ENCODE measurements around the gene ZNF792.
"Not testable (repeated sequence)": the region's sequence is repeated elsewhere in the genome, so short reads cannot be mapped to it uniquely, and the experiment has no call there.

Gene ZNF792

DNA sequence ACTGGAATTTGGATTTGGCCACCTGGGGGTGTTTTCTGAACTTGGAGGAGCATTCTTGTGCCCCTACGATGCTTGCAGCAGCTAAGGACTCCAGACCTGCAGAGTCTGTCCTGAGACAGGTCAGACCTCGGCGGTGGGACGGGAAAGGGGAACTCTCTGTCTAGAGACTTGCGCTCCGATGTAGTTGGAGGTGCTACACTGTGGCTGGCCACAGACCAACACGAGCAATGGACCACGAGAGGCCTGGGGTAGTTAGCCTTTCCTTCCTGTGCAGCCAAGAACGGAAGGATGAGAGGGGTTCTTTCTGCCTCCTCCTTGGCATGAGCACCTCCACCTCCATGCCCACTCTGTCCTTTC lies 30.2 kb upstream of the ZNF792 start:
- H3K9me3 ChIP-seq (ENCODE audit: insufficient read depth, low read length, severe bottlenecking): no peaks in the 10 kb centered on the region
- H3K4me3 ChIP-seq (ENCODE audit: low read depth in 1 of 2, low read length in 2 of 2): no peak overlapping the region
- TF ChIP-seq, protein P1, sequence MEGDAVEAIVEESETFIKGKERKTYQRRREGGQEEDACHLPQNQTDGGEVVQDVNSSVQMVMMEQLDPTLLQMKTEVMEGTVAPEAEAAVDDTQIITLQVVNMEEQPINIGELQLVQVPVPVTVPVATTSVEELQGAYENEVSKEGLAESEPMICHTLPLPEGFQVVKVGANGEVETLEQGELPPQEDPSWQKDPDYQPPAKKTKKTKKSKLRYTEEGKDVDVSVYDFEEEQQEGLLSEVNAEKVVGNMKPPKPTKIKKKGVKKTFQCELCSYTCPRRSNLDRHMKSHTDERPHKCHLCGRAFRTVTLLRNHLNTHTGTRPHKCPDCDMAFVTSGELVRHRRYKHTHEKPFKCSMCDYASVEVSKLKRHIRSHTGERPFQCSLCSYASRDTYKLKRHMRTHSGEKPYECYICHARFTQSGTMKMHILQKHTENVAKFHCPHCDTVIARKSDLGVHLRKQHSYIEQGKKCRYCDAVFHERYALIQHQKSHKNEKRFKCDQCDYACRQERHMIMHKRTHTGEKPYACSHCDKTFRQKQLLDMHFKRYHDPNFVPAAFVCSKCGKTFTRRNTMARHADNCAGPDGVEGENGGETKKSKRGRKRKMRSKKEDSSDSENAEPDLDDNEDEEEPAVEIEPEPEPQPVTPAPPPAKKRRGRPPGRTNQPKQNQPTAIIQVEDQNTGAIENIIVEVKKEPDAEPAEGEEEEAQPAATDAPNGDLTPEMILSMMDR (IDR thresholded peaks at IDR 0.05; ENCODE audit: borderline replicate concordance, extremely low read depth, low read length, poor library complexity, severe bottlenecking): no peak
- H3K27ac ChIP-seq (ENCODE audit: low read length): no peak overlapping the region
- ATAC-seq (ENCODE audit: insufficient read depth, low read depth): no peak
- no peak overlapping the region for H3K9ac ChIP-seq (ENCODE audit: low read depth, low read length)
- no peaks in the 10 kb centered on the region for H4K20me1 ChIP-seq (ENCODE audit: insufficient read depth, low read length)
- H3K36me3 ChIP-seq (ENCODE audit: insufficient read depth, low read length): no peaks in the 10 kb centered on the region
- no peaks in the 10 kb centered on the region for H3K79me2 ChIP-seq (ENCODE audit: insufficient read depth, low read length)
- DNase-seq: no peak
- H3K4me2 ChIP-seq (ENCODE audit: insufficient read depth, low read length): no peak overlapping the region
- no peak overlapping the region for H2AFZ ChIP-seq (ENCODE audit: low read depth, low read length)
- H3K27me3 ChIP-seq (ENCODE audit: insufficient read depth, low read length, poor library complexity): no peaks in the 10 kb centered on the region
- peaks cover 36% of the 10 kb centered on the region for H3K4me1 ChIP-seq (ENCODE audit: insufficient read depth, low read length)

DNA sequence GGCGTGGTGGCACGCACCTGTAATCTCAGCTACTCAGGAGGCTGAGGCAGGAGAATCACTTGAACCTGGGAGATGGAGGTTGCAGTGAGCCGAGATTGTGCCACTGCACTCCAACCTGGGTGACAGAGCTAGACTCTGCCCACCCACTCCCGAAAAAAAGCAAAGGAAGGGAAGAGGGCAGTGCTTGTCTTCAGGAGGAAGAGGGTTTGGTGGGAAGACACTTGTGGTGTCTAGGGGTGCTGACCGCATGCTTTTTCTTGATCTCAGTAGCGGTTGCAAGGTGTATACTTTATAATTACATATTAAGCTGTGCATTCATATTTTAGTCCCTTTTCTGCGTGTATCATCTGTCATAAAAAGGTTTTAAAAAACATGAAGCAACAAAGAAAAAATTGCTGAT lies 28.6 kb upstream of the ZNF792 start:
- not testable (repeated sequence) for H3K27me3 ChIP-seq (ENCODE audit: insufficient read depth, low read length, poor library complexity); H3K9ac ChIP-seq (ENCODE audit: low read depth, low read length); H3K36me3 ChIP-seq (ENCODE audit: insufficient read depth, low read length); H4K20me1 ChIP-seq (ENCODE audit: insufficient read depth, low read length); H3K4me3 ChIP-seq (ENCODE audit: low read depth in 1 of 2, low read length in 2 of 2); H3K9me3 ChIP-seq (ENCODE audit: insufficient read depth, low read length, severe bottlenecking); ATAC-seq (ENCODE audit: insufficient read depth, low read depth); H3K4me2 ChIP-seq (ENCODE audit: insufficient read depth, low read length); DNase-seq; H2AFZ ChIP-seq (ENCODE audit: low read depth, low read length); H3K79me2 ChIP-seq (ENCODE audit: insufficient read depth, low read length); H3K27ac ChIP-seq (ENCODE audit: low read length)
- peaks cover 19% of the 10 kb centered on the region for H3K4me1 ChIP-seq (ENCODE audit: insufficient read depth, low read length)

DNA sequence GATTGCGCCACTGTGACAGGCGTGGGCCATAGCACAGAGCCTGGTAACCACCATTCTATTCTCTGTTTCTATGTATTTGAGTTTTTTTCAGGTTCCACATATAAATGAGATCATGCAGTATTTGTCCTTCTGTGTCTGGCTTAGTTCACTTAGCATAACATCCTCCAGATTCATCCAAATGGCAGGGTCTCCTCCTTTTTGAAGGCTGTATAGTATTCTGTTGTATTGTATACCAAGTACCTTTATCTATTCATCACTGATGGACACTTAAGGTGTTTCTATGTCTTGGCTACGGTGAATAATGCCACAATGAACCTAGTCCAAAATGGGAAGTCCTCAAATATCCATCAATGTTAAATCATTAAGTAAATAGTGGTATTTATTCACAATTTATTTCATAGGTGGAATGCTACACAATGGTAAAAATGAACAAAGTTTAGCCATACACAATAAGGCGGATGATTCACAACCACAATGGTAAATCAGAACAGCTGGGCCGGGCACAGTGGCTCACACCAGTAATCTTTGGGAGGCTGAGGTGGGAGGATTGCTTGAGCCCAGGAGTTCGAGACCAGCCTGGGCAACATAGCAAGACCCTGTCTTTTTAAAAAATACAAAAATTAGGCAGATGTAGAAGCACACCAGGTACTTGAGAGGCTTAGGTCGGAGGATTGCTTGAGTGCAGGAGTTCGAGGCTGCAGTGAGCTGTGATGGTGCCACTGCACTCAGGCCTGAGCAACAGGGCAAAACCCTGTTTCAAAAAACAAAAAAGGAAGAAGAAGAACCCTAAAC lies 27.7 kb upstream of the ZNF792 start:
- Histone ChIP-seq H3K9me3 (ENCODE audit: insufficient read depth, low read length, severe bottlenecking) (no peaks in the 10 kb centered on the region), H3K36me3 (ENCODE audit: insufficient read depth, low read length) (no peaks in the 10 kb centered on the region), H4K20me1 (ENCODE audit: insufficient read depth, low read length) (no peaks in the 10 kb centered on the region), H3K27me3 (ENCODE audit: insufficient read depth, low read length, poor library complexity) (no peaks in the 10 kb centered on the region), H2AFZ (ENCODE audit: low read depth, low read length) (no peak overlapping the region), H3K4me2 (ENCODE audit: insufficient read depth, low read length) (no peak overlapping the region), H3K4me3 (ENCODE audit: low read depth in 1 of 2, low read length in 2 of 2) (no peak overlapping the region), H3K9ac (ENCODE audit: low read depth, low read length) (no peak overlapping the region), H3K79me2 (ENCODE audit: insufficient read depth, low read length) (no peaks in the 10 kb centered on the region), H3K4me1 (ENCODE audit: insufficient read depth, low read length) (peaks cover 11% of the 10 kb centered on the region), H3K27ac (ENCODE audit: low read length) (no peak overlapping the region)
- DNase-seq (no peak), ATAC-seq (ENCODE audit: insufficient read depth, low read depth) (no peak)
- TF ChIP-seq, protein P1 (IDR thresholded peaks at IDR 0.05; ENCODE audit: borderline replicate concordance, extremely low read depth, low read length, poor library complexity, severe bottlenecking): no peak
- TF ChIP-seq EZH2 (IDR thresholded peaks at IDR 0.05; ENCODE audit: borderline replicate concordance, low read depth, low read length, severe bottlenecking): no peak

- no peak overlapping the region for H2AFZ ChIP-seq (ENCODE audit: low read depth, low read length)
- no peak overlapping the region for H3K27ac ChIP-seq (ENCODE audit: low read length)
- H4K20me1 ChIP-seq (ENCODE audit: insufficient read depth, low read length): no peaks in the 10 kb centered on the region
- TF ChIP-seq, protein P1 (IDR thresholded peaks at IDR 0.05; ENCODE audit: borderline replicate concordance, extremely low read depth, low read length, poor library complexity, severe bottlenecking): no peak
- no peak for TF ChIP-seq EZH2 (IDR thresholded peaks at IDR 0.05; ENCODE audit: borderline replicate concordance, low read depth, low read length, severe bottlenecking)
- H3K36me3 ChIP-seq (ENCODE audit: insufficient read depth, low read length): no peaks in the 10 kb centered on the region
- H3K9me3 ChIP-seq (ENCODE audit: insufficient read depth, low read length, severe bottlenecking): no peaks in the 10 kb centered on the region
- no peak overlapping the region for H3K4me3 ChIP-seq (ENCODE audit: low read depth in 1 of 2, low read length in 2 of 2)
- no peak overlapping the region for H3K4me2 ChIP-seq (ENCODE audit: insufficient read depth, low read length)
- no peak for ATAC-seq (ENCODE audit: insufficient read depth, low read depth)
- H3K9ac ChIP-seq (ENCODE audit: low read depth, low read length): no peak overlapping the region
- peaks cover 2% of the 10 kb centered on the region for H3K4me1 ChIP-seq (ENCODE audit: insufficient read depth, low read length)
- no peaks in the 10 kb centered on the region for H3K79me2 ChIP-seq (ENCODE audit: insufficient read depth, low read length)
- DNase-seq: no peak
- no peaks in the 10 kb centered on the region for H3K27me3 ChIP-seq (ENCODE audit: insufficient read depth, low read length, poor library complexity)
These were observed 26.7 kb upstream of the ZNF792 start for GRCh38 chr19:34990578-34991192.
